CD4-positive, alpha-beta T cell (primary cell): Measurements from ENCODE around the gene HIVEP1. TPM values are rescaled to one million over a fixed set of nuclear protein-coding genes. Genes with fewer than 3 reads are reported as not detected.

Experiments used
- ATAC-seq: fragments of 200-7000 bp; cut with Tn5 transposase; one replicate; pipeline ENCODE4 v1.10.0; 2022; ENCODE audit warnings: mild to moderate bottlenecking; ENCODE audit not compliant: poor library complexity
- CTCF ChIA-PET: fragments of 350-600 bp; sonication (Branson Sonifier 250); formaldehyde crosslinking; loops from one replicate; lab custom pipeline; 2021; ENCODE audit warnings: antibody characterized with exemption, inconsistent platforms; lab: Charles Lee
- POLR2A ChIA-PET: fragments of 350-600 bp; sonication (Branson Sonifier 250); formaldehyde crosslinking; loops from one replicate; lab custom pipeline; 2021; ENCODE audit warnings: antibody characterized with exemption, inconsistent platforms; lab: Charles Lee
- DNase-seq, 14 experiments: peaks; one replicate each; pipeline ENCODE4 v3.0.0-alpha.2; 2013 to 2020; ENCODE audit warnings: mixed read lengths in 2 of 14
- H3K27ac ChIP-seq, 2 donors: one replicate each; pipeline versions ENCODE4 v1.5.1 to v1.7.0; 2013; ENCODE audit warnings: low read length in 2 of 2, low read depth in 1 of 2, mild to moderate bottlenecking in 1 of 2
- H3K27me3 ChIP-seq, 2 experiments: 1 replicate in 1 of 2; 2 replicates in 1 of 2; pipeline versions ENCODE4 v1.6.1 to v1.7.0; 2013; ENCODE audit warnings: low read length in 2 of 2, control low read depth in 1 of 2, mild to moderate bottlenecking in 1 of 2, moderate library complexity in 1 of 2; ENCODE audit not compliant: insufficient read depth in 2 of 2, control insufficient read depth in 1 of 2
- H3K36me3 ChIP-seq: one replicate; pipeline ENCODE4 v1.6.1; 2013; ENCODE audit warnings: low read length, control low read depth; ENCODE audit not compliant: insufficient read depth
- H3K4me1 ChIP-seq: one replicate; pipeline ENCODE4 v1.6.1; 2013; ENCODE audit warnings: low read length, control low read depth; ENCODE audit not compliant: insufficient read depth
- H3K4me3 ChIP-seq: one replicate; pipeline ENCODE4 v1.5.1; 2013; ENCODE audit warnings: mild to moderate bottlenecking, low read length, moderate library complexity
- H3K9me3 ChIP-seq, 2 experiments: 1 replicate in 1 of 2; 2 replicates in 1 of 2; pipeline versions ENCODE4 v1.6.1 to v1.7.0; 2013; ENCODE audit warnings: low read length in 2 of 2, mild to moderate bottlenecking in 2 of 2, control low read depth in 1 of 2, moderate library complexity in 1 of 2; ENCODE audit not compliant: control insufficient read depth in 1 of 2, insufficient read depth in 1 of 2
- H3K27ac Mint-ChIP-seq: one replicate; pipeline ENCODE4 v1.8.0; 2020; ENCODE audit warnings: mixed read lengths
- H3K27me3 Mint-ChIP-seq: one replicate; pipeline ENCODE4 v1.8.0; 2021; ENCODE audit warnings: mixed read lengths
- H3K36me3 Mint-ChIP-seq: one replicate; pipeline ENCODE4 v1.8.0; 2021; ENCODE audit warnings: low read depth, mixed read lengths
- H3K4me1 Mint-ChIP-seq: one replicate; pipeline ENCODE4 v1.8.0; 2021; ENCODE audit warnings: low read depth, mixed read lengths
- H3K4me3 Mint-ChIP-seq: one replicate; pipeline ENCODE4 v1.8.0; 2020; ENCODE audit warnings: mild to moderate bottlenecking, mixed read lengths
- H3K9me3 Mint-ChIP-seq: one replicate; pipeline ENCODE4 v1.8.0; 2020; ENCODE audit warnings: mixed read lengths
- CTCF ChIP-seq: fragments of 200-600 bp; IDR thresholded peaks from one replicate; pipeline ENCODE4 v1.8.0; 2022; ENCODE audit warnings: antibody characterized with exemption, mild to moderate bottlenecking
- intact Hi-C, 2 experiments: fragments of 100-400 bp; cut with DNase I in 1 of 2; cut with micrococcal nuclease in 1 of 2; formaldehyde crosslinking; loops; one replicate each; pipeline versions ENCODE4 v1.15.1 to v1.9.0; 2023 to 2025; cut with DNase I, micrococcal nuclease
- total RNA-seq, 174 experiments: library from RNA in 2 of 174; stranded (reverse) in 2 of 174; gene quantifications; one replicate each; pipeline ENCODE4 v1.2.3 and lab custom pipeline; 2021 to 2026

Gene HIVEP1
- total RNA-seq, 2 experiments from 2014 or later: 76.3 to 78.8 TPM

GRCh38 chr6:12113190-12113577, 101.1 kb downstream of the HIVEP1 start:
- peak overlapping the region; percentile 4 for H3K27ac Mint-ChIP-seq
- H3K9me3 Mint-ChIP-seq: peaks cover 2% of the 10 kb centered on the region
- Histone ChIP-seq H3K9me3 (peaks cover 1 to 7% of the 10 kb centered on the region in 2 experiments), H3K4me3 (no peak overlapping the region), H3K4me1 (peaks cover 38% of the 10 kb centered on the region), H3K27ac (no peak overlapping the region), H3K27me3 (no peaks in the 10 kb centered on the region), H3K36me3 (peaks cover 4% of the 10 kb centered on the region)
- DNase-seq: no peak
- ChIA-PET CTCF (interaction anchor here (0.8 kb wide), 1 partner anchor 10 kb away, joined by 3 read pairs; no protein-coding TSS in a partner anchor), POLR2A (no interaction called here)
- H3K4me3 Mint-ChIP-seq: no peak overlapping the region
- H3K4me1 Mint-ChIP-seq: peaks cover 59% of the 10 kb centered on the region
- no peak for TF ChIP-seq CTCF
- H3K27me3 Mint-ChIP-seq: no peaks in the 10 kb centered on the region
- H3K36me3 Mint-ChIP-seq: peaks cover 65% of the 10 kb centered on the region
- intact Hi-C loops: no loop called here
- ATAC-seq: no peak

GRCh38 chr6:12114055-12114503, 102.0 kb downstream of the HIVEP1 start:
- Histone ChIP-seq H3K4me3 (no peak overlapping the region), H3K27ac (no peak overlapping the region), H3K9me3 (peaks cover 0 to 7% of the 10 kb centered on the region in 2 experiments), H3K4me1 (peaks cover 41% of the 10 kb centered on the region), H3K36me3 (peaks cover 4% of the 10 kb centered on the region), H3K27me3 (no peaks in the 10 kb centered on the region)
- Mint-ChIP-seq H3K27me3 (no peaks in the 10 kb centered on the region), H3K9me3 (peaks cover 2% of the 10 kb centered on the region), H3K36me3 (peaks cover 73% of the 10 kb centered on the region), H3K27ac (peak overlapping the region; percentile 12), H3K4me3 (peak overlapping the region; percentile 4), H3K4me1 (peaks cover 67% of the 10 kb centered on the region)
- ChIA-PET POLR2A (interaction anchor here (1.2 kb wide), 1 partner anchor 21 kb away, joined by 3 read pairs; no protein-coding TSS in a partner anchor), CTCF (interaction anchor here (0.8 to 1.0 kb wide), 2 partner anchors 11 to 100 kb away, joined by 3 read pairs; no protein-coding TSS in a partner anchor)
- ATAC-seq (no peak), DNase-seq (peak in 1 of 14 experiments; percentile 34)
- intact Hi-C loops: no loop called here
- TF ChIP-seq CTCF: no peak

DNA sequence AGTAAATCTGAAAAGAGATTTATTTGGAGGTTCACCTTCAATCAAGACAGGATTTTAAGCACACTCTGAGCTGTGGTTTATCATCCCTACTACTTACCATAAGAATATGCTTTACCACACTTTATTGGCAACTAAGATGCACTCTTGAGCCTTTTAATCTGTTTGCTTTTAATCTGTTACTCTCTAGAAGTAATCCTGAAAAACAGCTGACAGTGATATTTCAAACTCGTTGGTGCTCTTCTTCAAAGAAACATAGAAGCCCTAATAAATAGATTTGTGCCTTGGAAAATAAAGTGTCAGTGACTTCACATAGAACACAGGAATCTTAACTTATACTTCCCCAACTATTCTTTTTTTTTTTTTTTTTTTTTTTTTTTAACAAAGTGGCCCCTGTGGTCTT, 102.9 kb downstream of the HIVEP1 start:
- Histone ChIP-seq H3K4me1 (peaks cover 35% of the 10 kb centered on the region), H3K36me3 (no peaks in the 10 kb centered on the region), H3K4me3 (no peak overlapping the region), H3K9me3 (peaks cover 0 to 7% of the 10 kb centered on the region in 2 experiments), H3K27me3 (no peaks in the 10 kb centered on the region), H3K27ac (no peak overlapping the region)
- Mint-ChIP-seq H3K27me3 (no peaks in the 10 kb centered on the region), H3K4me3 (no peak overlapping the region), H3K4me1 (peaks cover 67% of the 10 kb centered on the region), H3K9me3 (peaks cover 2% of the 10 kb centered on the region), H3K36me3 (peaks cover 73% of the 10 kb centered on the region), H3K27ac (peak overlapping the region; percentile 12)
- ChIA-PET CTCF (interaction anchor here (0.7 to 1.0 kb wide), 2 partner anchors 12 to 101 kb away, joined by 3 to 4 read pairs; no protein-coding TSS in a partner anchor), POLR2A (interaction anchor here (1.2 kb wide), 1 partner anchor 22 kb away, joined by 3 read pairs; no protein-coding TSS in a partner anchor)
- intact Hi-C loops: no loop called here
- DNase-seq (no peak), ATAC-seq (no peak)
- no peak for TF ChIP-seq CTCF
